T-helper 1 cell (primary cell): ENCODE results near the gene FRG2.
A peak's percentile ranks its signal among the peaks of the same experiment; 100 is the strongest.
"Not testable (repeated sequence)": the region's sequence is repeated elsewhere in the genome, so short reads cannot be mapped to it uniquely, and the experiment has no call there.

Experiments used
- DNase-seq, 5 donors: peaks; one replicate each; pipeline ENCODE4 v3.0.0-alpha.2; 2012 to 2020

Gene FRG2

DNA sequence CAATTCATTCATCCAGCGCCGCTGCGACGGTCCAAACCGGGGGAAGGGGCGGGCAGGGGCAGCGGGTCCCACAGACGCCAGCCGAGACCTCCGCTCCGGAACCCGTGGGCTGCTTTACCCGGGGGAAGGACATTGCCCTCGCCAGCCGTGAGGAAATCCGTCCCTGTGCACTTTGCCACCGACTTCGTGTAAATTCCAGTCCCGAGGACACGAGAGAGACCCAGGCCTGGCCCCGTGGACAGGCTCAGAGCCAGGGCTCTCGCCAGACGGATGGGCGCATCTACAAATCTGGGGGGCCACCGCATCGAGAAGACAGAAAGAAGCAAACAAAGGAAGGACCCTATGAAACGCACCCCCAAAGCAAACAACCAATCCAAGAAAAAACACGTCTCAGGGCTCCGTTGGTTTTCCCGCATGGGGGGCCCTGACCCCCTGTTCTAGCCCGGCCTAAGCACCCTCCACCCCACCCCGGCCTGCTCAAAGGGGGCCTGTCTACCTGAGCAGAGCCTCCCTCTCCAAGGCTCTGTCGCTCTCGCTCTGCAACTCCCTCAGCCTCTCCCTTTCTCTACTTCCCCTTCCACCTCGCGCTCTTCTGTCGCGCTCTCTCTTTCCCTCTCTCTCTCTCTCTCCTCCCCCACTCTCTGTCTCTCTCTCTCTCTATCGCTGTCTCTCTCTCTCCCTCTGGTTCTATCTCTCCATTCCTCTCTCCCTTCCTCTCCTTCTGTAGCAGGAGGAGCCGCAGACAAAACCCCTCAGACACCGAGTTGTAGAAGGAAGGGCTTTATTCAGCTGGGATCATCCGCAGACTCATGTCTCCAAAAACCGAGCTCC is 11.3 kb downstream of the FRG2 start:
- DNase-seq: no peak

- DNase-seq: peak in 2 of 5 donors; percentile 9 to 34
These were observed 12.1 kb downstream of the FRG2 start for GRCh38 chr4:190014771-190015537.

- not testable (repeated sequence) for DNase-seq
These were observed 37.1 kb downstream of the FRG2 start for GRCh38 chr4:189989941-189990340.

- no peak for DNase-seq
These were observed 38.1 kb downstream of the FRG2 start for GRCh38 chr4:189988877-189989431.

- not testable (repeated sequence) for DNase-seq
These were observed 41.3 kb downstream of the FRG2 start for GRCh38 chr4:189985651-189986243.

DNA sequence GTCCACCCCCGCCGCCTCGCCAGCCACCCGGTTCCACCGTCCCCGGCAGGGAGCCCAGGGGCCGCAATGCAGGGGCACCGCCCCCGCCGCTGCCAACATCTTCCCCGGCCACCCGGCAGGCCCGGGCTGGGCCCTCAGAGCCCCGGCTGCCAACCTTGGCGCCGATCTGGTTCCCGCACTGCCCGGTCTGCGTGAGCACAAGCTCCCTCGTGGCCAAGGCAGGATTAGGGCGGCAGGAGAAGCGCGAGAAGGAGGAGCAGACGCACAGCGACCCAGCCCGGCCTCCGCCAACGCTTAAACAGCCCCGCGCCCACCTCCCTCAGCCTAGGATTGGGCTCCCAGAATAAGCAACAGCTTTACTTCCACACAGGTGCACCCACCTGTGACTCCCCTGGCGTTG is 42.4 kb downstream of the FRG2 start:
- DNase-seq: not testable (repeated sequence)

DNA sequence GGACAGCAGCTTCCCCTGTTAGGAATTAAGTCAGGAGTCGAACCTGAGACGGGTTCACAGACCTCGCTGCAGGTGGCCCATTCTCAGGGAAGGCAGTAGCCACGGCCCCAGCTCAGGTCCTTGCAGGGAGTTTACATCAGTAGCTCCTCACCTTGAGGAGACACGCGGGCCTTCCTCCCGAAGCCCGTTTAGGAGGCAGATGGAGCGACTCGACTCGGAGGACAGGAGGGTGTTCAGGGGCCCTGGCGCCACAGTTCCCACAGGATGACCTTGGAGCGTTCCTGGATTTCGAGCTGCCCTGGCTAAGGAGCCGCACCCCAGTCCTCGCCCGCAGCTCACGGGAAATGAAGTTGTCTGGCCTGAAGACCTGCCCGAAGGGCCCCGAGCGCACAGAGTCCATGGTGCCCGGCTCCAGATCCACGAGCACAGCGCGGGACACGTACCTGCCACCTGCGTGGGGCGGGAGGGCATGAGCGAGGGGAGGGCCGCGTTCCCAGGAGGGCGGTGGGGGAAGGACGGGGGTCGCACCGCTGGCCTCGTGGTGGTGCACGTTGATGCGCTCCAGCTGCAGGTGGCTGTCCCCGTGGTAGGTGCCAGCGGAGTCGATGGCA is 43.0 kb downstream of the FRG2 start:
- DNase-seq: not testable (repeated sequence)

DNA sequence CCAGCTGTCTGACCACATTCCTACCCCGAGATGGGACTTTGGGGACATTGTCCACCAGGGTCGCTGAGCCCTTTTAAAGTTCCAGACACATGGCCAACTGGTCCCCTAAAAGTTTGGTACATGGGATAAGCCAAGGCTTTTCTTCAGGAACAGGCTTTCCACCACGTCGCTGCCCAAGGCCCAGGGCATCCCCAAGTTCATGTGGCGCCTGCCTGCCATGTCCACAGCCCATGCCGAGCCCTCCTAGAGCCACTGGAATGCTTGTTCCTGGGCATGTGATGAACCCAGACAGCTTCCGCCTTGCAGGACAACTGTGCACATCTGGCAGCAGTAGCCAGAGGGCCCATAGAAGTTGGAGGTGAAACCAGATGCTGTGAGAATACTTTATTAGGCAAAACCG is 45.1 kb downstream of the FRG2 start:
- DNase-seq: no peak

DNA sequence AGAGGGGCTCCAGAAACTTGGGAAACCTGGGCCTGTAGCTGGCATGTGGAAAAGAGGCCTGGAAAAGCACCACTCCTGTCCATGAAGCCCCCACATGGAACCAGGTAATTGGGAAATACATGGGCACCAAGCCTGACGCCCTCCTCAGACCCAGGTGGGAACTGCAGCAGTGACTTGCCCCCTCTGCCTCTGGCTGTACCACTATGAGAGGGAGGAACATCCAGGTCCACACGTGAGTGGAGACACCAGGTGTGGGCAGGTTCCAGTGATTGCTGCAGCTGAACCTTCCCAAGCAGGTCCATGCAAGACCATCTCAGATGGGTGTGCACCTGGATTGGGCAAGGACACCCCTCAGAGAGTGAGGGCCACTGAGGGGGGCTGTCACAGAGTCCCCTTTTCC is 46.8 kb downstream of the FRG2 start:
- DNase-seq: not testable (repeated sequence)

DNA sequence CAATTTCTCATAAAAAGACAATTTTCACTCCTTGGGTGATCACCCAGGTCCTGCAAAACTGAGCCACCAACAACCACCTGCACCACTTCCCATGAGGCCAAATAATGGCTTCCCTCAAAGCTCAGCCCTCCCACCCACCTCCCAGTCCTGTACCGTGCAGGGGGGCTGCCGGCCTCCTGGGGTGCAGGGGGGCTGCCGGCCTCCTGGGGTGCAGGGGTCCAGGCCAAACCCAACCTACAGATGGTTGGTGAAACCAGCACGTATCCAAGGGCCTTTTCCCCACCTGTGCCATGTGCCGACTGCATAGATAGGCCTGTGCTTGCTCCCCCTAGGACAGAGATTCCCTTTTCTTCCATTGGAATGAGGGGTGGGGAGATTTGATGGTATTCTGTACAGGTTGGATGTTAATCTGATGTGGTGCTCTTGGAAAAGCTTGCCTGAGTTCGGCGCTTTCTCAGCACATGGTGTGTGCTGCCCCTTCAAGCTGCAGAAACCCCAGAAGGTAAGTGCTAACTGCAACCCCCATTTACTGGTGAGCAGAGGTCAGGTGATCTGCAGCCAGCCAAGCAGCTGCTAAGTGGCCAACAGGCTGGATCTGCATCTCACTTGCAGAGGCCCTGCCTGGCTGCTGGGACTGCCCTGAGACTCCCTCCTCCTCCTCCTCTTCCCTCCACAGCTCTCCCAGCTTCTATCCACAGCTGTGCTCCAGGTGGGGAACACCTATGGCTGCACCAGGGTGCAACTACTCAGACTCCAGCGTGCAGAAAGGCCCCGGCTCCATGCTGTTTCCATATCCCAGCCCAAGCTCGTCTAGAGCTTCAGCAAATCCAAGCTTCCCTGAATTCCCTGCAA is 47.6 kb downstream of the FRG2 start:
- DNase-seq: no peak
